Activated naive CD8-positive, alpha-beta T cell treated with anti-CD3 and anti-CD28 coated beads for 36 hours (primary cell): ENCODE results near the gene OSBP2. TPM values are rescaled to one million over a fixed set of nuclear protein-coding genes. Genes with fewer than 3 reads are reported as not detected.
"Not testable (repeated sequence)": the region's sequence is repeated elsewhere in the genome, so short reads cannot be mapped to it uniquely, and the experiment has no call there.

Source experiments
- DNase-seq: peaks from one replicate; pipeline ENCODE4 v3.0.0; 2021
- H3K27ac Mint-ChIP-seq: one replicate; pipeline ENCODE4 v1.8.0; 2022; ENCODE audit warnings: mild to moderate bottlenecking, moderate library complexity, mixed read lengths
- H3K27me3 Mint-ChIP-seq: one replicate; pipeline ENCODE4 v1.8.0; 2022; ENCODE audit warnings: mild to moderate bottlenecking, mixed read lengths
- H3K36me3 Mint-ChIP-seq: one replicate; pipeline ENCODE4 v1.8.0; 2021; ENCODE audit warnings: mild to moderate bottlenecking, mixed read lengths
- H3K4me1 Mint-ChIP-seq: one replicate; pipeline ENCODE4 v1.8.0; 2021; ENCODE audit warnings: mixed read lengths
- H3K4me3 Mint-ChIP-seq: one replicate; pipeline ENCODE4 v1.8.0; 2022; ENCODE audit warnings: mild to moderate bottlenecking, moderate library complexity, mixed read lengths
- H3K9me3 Mint-ChIP-seq: one replicate; pipeline ENCODE4 v1.8.0; 2022; ENCODE audit warnings: mixed read lengths
- total RNA-seq, 2 experiments: library from RNA; stranded (reverse); gene quantifications; one replicate each; pipeline ENCODE4 v1.2.3, GENCODE V29; 2021

The OSBP2 gene
- total RNA-seq, 2 experiments from 2014 or later, result 0.45 to 0.84 TPM

DNA sequence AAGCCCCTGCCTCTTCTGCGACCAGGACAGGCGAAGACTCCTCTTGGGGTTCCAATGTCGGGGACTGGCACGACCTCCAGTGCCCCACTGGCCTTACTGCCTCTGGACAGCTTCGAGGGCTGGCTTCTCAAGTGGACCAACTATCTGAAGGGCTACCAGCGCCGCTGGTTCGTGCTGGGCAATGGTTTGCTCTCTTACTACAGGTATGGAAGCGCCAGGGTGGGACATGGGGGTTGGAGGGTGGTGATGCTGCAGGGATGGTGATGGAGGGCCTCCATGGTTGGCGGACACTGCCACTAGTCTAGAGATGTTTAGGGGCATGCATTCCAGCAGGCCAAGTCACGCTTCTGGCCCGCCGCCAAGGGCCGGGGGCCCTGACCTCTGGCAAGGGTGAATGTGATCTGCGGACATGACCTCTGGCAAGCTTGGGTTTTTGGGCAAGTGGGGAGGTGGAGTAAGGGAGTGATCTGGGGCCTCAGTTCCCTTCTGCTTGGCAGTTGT lies 727 bp downstream of the OSBP2 start:
- peak overlapping the region; percentile 44 for H3K4me3 Mint-ChIP-seq
- peaks cover 11% of the 10 kb centered on the region for H3K27me3 Mint-ChIP-seq
- no peak overlapping the region for H3K27ac Mint-ChIP-seq
- DNase-seq, result no peak
- H3K9me3 Mint-ChIP-seq, result no peaks in the 10 kb centered on the region
- peaks cover 11% of the 10 kb centered on the region for H3K4me1 Mint-ChIP-seq
- H3K36me3 Mint-ChIP-seq, result no peaks in the 10 kb centered on the region

DNA sequence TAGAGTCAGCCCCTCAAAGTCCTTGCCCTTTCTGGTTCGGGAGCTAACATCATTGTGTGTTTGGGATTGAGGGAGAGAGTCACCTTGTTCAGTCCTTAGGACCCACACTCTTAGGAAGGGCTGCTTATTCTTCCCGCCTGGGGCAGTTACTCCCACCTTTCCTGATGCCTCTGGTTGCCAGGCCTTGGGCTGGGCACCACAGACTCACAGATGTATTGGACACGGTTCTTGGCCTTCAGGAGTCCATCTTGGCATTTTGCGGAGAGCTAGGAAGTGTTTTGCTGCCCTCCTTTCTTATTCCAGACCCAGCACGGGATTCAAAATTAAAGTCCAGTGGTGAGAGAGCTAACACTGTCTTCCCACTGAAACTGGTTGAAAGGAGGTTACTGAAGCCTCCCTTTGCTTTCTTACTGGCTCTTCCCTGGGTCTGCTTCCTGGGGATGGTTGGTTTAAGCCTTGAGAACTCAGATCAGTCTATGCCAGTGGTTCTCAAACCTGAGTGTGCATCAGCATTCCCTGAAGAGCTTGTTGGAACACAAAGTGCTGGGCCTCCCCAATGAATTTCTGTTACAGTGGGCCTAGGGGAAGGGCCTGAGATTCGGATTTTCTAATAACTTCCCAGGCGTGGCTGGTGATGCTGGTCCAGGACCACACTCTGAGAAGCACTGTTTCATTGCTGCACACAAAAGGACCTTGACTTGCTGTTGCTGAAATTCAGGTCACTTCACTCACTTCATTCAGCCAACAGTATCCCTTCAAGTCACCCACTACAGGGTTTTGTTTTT lies 1.4 kb downstream of the OSBP2 start:
- Mint-ChIP-seq H3K36me3 (no peaks in the 10 kb centered on the region), H3K9me3 (no peaks in the 10 kb centered on the region), H3K27me3 (peaks cover 11% of the 10 kb centered on the region), H3K4me1 (peaks cover 11% of the 10 kb centered on the region), H3K27ac (no peak overlapping the region), H3K4me3 (peak overlapping the region; percentile 44)
- no peak for DNase-seq

DNA sequence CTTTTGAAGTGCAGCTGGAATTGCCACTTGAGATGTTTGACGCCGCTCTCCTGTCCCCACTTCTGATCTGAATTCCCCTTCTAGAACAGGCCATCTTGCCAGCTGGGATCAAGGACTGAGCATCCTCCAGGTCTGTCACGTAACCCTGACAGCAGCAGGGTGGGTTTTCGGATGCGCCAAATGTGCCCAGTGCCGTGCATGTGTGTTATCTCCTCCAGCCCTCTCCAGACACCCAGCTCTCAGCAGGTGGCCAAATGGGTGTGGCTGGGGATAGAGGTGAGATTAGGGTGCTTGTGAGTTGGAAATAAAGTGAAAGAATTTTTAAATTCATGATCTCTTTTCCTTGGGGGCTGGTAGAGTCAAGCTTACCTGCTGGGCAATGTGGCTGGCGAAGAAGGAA lies 3.3 kb downstream of the OSBP2 start:
- Mint-ChIP-seq H3K36me3 (no peaks in the 10 kb centered on the region), H3K9me3 (no peaks in the 10 kb centered on the region), H3K27ac (no peak overlapping the region), H3K4me3 (no peak overlapping the region), H3K4me1 (peaks cover 11% of the 10 kb centered on the region), H3K27me3 (peaks cover 9% of the 10 kb centered on the region)
- no peak for DNase-seq

DNA sequence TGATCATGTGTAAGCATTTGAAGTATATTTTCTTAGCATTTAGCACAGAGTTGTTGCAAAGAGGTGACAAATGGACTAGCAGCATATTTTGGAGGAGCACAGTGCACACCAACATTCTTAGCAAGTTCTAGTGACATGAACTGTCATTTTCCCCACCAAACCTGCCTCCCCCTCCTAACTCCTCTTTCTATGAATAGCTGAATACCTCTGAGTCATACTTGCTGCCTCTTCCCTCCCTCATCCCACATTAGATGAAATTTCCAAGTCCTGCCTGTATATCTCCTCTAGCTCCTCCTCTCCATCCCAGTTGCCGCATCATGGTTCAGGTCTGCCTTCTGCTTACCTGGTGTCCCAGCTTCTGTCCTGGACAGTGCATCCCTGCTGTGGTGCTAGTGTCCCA lies 7.2 kb downstream of the OSBP2 start:
- Mint-ChIP-seq H3K9me3 (no peaks in the 10 kb centered on the region), H3K4me1 (peaks cover 9% of the 10 kb centered on the region), H3K36me3 (no peaks in the 10 kb centered on the region), H3K27ac (no peak overlapping the region), H3K27me3 (no peaks in the 10 kb centered on the region), H3K4me3 (no peak overlapping the region)
- DNase-seq, result no peak

DNA sequence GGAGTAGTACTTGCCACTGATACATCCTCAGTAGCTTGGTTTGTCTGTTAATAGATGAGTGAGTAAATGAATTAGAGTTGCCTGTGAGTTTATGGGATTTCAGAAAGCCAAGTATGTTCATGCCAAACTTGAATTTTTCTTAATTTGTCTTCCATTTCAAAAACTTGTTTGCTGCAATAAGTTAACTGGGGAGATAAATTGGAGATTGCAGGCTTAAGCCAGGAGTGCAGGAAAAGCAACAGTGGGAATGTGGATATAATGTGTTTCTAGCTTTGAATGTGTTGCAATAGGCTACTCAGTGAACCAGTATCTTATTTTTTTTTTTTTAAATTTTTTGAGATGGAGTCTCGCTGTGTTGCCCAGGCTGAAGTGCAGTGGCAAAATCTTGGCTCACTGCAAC lies 8.2 kb downstream of the OSBP2 start:
- Mint-ChIP-seq H3K27ac (no peak overlapping the region), H3K9me3 (no peaks in the 10 kb centered on the region), H3K4me3 (no peak overlapping the region), H3K27me3 (no peaks in the 10 kb centered on the region), H3K36me3 (no peaks in the 10 kb centered on the region), H3K4me1 (peaks cover 9% of the 10 kb centered on the region)
- DNase-seq, result no peak

DNA sequence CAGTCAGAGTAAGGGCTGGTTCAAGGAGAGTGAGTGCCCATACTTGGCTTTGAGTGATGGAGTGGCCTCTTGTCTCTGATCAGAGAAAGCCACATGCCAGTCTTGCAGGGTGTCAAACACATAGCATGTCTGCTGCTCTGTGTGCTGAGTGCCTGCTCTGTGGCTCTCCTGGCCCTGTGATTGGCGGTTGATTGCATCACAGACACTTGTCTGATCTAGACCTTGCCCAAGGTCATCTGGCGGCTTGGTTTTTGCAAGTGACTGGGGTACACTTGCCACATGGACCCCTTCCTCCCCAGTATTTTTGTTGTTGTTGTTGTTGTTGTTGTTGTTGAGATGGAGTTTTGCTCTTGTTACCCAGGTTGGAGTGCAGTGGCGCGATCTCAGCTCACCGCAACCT lies 10.3 kb downstream of the OSBP2 start:
- H3K27me3 Mint-ChIP-seq, result no peaks in the 10 kb centered on the region
- DNase-seq, result no peak
- no peaks in the 10 kb centered on the region for H3K9me3 Mint-ChIP-seq
- H3K36me3 Mint-ChIP-seq, result no peaks in the 10 kb centered on the region
- H3K27ac Mint-ChIP-seq, result no peak overlapping the region
- no peak overlapping the region for H3K4me3 Mint-ChIP-seq
- peaks cover 11% of the 10 kb centered on the region for H3K4me1 Mint-ChIP-seq

DNA sequence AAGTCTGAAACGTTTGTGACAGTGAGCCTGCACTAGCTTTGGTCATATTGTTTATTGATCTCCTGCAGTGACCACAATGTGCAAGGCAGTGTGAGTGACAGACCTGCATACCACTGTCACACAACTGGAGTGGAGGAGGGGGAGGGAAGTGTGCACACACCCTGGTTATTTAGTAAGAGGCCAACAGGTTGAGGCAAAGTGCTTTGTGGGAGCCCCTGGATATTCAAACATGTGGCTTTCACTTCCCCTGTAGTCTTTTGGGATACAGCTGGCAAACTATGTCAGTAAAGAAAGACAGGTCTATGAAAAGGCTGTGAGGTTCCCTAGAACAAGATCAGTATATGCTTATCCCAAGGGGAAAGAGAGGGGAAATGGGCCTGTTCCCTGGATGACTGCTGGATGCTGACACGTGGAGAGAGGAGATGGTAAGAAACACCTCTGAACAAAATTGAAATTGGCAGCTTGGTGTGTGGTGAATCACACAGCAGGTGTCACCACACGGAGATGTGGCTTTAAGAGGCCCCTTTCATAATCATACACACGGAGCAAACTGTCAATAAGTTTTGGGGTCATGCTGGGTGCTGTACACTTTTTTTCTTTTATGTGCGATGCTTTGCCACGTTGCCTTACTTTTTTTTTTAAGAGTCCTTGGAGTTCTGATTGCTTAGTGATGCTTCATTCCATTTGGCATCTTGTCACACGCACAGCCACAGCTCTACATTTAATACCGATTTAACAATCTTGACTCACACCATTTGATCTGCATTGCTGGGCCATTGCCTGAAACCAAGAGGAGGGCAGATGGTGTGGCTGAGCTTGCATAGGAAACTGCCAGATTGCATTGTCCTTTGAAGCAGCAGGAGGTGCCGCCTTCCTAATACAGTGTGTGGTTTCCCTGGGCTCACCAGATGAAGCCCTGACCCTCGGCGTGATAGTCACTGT lies 11.3 kb downstream of the OSBP2 start:
- H3K4me3 Mint-ChIP-seq, result no peak overlapping the region
- H3K36me3 Mint-ChIP-seq, result no peaks in the 10 kb centered on the region
- DNase-seq, result peak; percentile 5
- no peaks in the 10 kb centered on the region for H3K9me3 Mint-ChIP-seq
- H3K27me3 Mint-ChIP-seq, result no peaks in the 10 kb centered on the region
- H3K4me1 Mint-ChIP-seq, result peaks cover 11% of the 10 kb centered on the region
- H3K27ac Mint-ChIP-seq, result no peak overlapping the region

DNA sequence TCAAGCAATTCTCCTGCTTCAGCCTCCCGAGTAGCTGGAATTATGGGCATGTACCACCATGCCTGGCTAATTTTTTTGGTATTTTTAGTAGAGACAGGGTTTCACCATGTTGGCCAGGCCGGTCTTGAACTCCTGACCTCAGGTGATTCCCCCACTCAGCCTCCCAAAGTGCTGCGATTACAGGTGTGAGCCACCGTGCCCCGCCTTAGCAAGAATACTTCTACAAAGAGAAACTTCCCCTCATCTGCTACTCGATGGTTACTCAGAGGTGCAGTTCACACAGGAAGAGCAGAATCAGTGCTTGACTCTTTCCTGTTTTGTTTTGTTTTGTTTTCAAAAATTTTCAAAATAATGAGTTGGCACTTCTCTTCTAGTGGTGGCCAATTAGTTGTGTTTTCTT lies 15.3 kb downstream of the OSBP2 start:
- H3K36me3 Mint-ChIP-seq, H3K9me3 Mint-ChIP-seq, H3K27me3 Mint-ChIP-seq, H3K4me3 Mint-ChIP-seq, H3K27ac Mint-ChIP-seq, DNase-seq: not testable (repeated sequence)
- peaks cover 11% of the 10 kb centered on the region for H3K4me1 Mint-ChIP-seq

DNA sequence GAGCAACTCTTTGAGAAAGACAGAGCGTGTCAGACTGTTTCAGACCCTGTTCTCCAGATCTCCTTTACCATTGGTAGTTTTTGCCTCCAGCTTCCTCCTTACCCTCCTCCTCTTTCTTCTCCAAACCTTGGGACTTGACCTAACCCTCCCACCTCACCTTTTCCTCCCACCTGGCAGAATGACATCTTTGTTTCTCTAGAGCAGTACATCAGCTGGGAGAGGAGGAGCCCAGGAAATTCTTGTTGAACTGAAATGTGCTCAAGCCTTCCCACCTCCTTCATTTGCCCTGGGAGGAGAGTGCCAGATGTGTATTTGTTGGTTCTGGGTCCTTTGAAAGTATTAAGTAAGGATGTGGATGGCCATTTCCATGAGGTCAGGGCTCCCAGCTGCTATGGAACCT lies 17.4 kb downstream of the OSBP2 start:
- Mint-ChIP-seq H3K27me3 (no peaks in the 10 kb centered on the region), H3K4me3 (no peak overlapping the region), H3K27ac (no peak overlapping the region), H3K36me3 (no peaks in the 10 kb centered on the region), H3K9me3 (no peaks in the 10 kb centered on the region), H3K4me1 (peaks cover 3% of the 10 kb centered on the region)
- no peak for DNase-seq

DNA sequence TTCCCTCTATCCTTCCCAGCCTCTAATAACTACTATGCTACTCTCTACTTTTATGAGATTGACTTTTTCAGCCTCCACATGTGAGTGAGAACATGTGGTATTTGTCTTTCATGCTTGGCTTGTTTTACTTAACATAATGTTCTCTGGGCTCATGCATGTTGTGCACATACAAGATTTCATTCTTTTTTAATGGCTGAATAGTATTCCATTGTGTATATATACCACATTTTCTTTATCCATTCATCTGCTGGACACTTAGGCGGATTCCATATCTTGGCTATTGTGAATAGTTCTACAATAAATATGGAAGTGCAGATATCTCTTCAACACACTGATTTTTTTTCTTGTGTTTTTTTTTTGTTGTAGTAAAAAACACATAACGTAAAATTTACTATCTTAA lies 19.4 kb downstream of the OSBP2 start:
- no peak for DNase-seq
- H3K27me3 Mint-ChIP-seq, result no peaks in the 10 kb centered on the region
- H3K4me1 Mint-ChIP-seq, result peaks cover 7% of the 10 kb centered on the region
- no peaks in the 10 kb centered on the region for H3K36me3 Mint-ChIP-seq
- no peak overlapping the region for H3K27ac Mint-ChIP-seq
- H3K4me3 Mint-ChIP-seq, result no peak overlapping the region
- no peaks in the 10 kb centered on the region for H3K9me3 Mint-ChIP-seq

DNA sequence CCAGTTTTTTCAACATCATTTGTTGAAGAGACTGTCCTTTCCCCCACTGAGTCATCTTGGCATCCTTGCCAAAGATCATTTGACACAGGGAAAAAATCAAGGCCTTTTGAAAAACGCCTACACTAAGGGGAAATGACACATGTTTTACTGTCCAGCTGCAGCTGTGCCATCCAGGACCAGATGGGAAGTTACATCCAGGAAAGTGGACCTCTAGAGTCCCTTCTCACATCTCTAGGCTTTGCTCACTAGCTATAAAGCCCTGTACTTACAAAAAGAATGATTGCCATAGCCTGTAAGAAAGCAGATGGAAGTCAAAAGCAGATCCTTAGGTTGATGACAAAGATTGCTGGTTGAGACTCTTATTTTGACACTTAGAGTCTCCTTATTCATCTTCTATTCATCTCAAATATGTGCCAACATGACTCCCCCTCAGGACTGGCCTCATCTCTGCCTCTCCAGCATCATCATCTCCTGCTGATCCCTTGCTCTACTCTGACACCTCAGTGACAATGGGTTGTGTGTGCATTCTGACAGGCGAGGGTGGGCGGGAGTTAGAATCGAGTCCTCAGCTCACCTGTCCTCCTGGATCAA lies 22.8 kb downstream of the OSBP2 start:
- Mint-ChIP-seq H3K27me3 (no peaks in the 10 kb centered on the region), H3K9me3 (no peaks in the 10 kb centered on the region), H3K27ac (no peak overlapping the region), H3K4me3 (no peak overlapping the region), H3K36me3 (no peaks in the 10 kb centered on the region), H3K4me1 (peaks cover 5% of the 10 kb centered on the region)
- DNase-seq, result no peak

DNA sequence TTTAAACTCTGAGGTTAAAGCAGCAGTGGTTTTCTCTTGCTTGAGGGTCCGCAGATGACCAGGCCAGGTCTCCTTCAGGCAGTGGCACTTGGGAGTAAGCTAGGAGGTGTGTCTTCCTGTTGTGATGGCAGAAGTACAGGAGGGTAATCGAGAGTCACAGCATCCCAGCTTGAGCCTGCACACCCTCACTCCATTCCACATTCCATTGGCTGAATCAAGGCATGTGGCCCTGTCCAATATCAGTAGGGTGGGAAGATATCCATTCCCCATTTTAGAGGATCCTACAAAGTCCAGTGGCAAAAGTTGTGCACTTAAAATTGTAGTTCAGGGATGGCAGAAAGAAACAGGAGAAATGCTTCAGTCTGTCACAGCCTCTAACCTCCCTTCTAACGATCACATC lies 23.3 kb downstream of the OSBP2 start:
- no peak overlapping the region for H3K4me3 Mint-ChIP-seq
- H3K36me3 Mint-ChIP-seq, result no peaks in the 10 kb centered on the region
- H3K27me3 Mint-ChIP-seq, result no peaks in the 10 kb centered on the region
- no peak for DNase-seq
- no peaks in the 10 kb centered on the region for H3K9me3 Mint-ChIP-seq
- peaks cover 5% of the 10 kb centered on the region for H3K4me1 Mint-ChIP-seq
- no peak overlapping the region for H3K27ac Mint-ChIP-seq

DNA sequence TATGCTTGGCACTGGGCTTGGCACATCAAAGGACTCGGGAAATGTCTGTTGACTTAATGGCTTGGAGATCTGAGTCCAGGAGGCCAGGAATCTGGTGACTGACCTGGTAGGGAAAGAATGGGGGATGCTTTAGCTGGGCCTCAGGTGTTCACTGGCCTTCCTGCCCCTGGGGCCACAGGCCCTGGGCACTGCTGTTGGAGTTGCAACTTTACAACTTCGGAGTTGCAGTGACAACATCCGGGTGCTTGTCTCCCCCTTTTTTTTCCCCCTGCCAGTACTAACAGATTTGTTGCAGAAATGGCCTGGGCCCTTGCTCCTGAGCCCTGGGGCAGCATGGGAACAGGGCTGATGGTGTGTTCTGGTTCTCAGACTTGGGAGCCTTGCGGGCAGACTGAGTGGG lies 23.8 kb downstream of the OSBP2 start:
- no peaks in the 10 kb centered on the region for H3K27me3 Mint-ChIP-seq

DNA sequence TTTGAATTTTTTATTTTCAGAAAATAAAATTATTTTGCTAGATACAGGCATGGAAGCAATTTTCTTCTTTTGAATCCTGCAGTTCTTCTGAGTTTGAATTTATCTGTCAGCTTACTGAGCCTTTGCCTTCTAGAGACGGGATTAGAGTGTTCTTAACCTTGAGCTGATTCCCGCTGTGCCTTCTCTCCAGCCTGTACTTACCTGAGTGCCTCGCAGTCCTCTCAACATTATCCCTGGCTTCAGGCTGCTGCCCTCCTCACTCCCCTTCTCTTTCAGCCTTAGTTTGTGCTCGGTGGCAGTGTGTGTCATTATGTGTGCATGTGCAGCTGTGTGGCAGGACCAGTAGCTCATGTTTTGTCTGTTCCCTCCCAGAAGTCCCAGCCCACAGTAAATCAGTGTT lies 24.3 kb downstream of the OSBP2 start:
- Mint-ChIP-seq H3K36me3 (no peaks in the 10 kb centered on the region), H3K4me1 (peaks cover 5% of the 10 kb centered on the region), H3K9me3 (no peaks in the 10 kb centered on the region), H3K27me3 (no peaks in the 10 kb centered on the region), H3K27ac (no peak overlapping the region), H3K4me3 (no peak overlapping the region)
- no peak for DNase-seq

More for the DNA sequence above, 23.8 kb downstream of the OSBP2 start:
- Mint-ChIP-seq H3K4me1 (peaks cover 5% of the 10 kb centered on the region), H3K4me3 (no peak overlapping the region), H3K36me3 (no peaks in the 10 kb centered on the region), H3K9me3 (no peaks in the 10 kb centered on the region), H3K27ac (no peak overlapping the region)
- no peak for DNase-seq

DNA sequence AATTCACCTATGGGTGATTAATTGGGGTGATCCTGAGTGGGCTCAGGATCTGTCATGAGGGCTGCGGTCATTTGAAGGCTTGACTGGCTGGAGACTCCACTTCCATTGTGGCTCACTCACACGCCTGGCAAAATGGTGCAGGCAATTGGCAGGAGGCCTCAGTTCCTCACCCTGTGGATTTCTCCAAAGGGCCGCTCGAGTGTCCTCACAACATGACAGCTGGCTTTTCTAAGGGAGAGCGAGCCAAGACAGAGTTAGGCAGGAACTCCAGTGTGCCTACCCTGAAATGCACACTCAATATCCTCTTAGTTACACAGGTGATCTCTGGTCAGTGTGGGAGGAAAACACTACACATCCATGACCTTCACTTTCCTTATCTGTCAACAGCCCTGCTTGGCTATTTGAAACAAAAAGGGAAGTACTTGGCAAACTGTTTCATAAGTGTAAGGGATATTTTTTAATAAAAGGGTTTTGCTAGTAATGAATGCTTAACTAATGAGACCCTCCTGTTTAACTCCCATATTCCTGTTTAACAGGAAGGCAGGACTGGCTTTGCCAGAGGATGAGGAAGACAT lies 25.7 kb downstream of the OSBP2 start:
- H3K36me3 Mint-ChIP-seq, result no peaks in the 10 kb centered on the region
- H3K27me3 Mint-ChIP-seq, result no peaks in the 10 kb centered on the region
- H3K9me3 Mint-ChIP-seq, result no peaks in the 10 kb centered on the region
- peaks cover 5% of the 10 kb centered on the region for H3K4me1 Mint-ChIP-seq
- no peak overlapping the region for H3K27ac Mint-ChIP-seq
- DNase-seq, result no peak
- no peak overlapping the region for H3K4me3 Mint-ChIP-seq
